Mesenchymal stem cell (in vitro differentiated cells and primary cell): ENCODE results near the gene VMAC.

Source experiments
- DNase-seq: peaks from one replicate; pipeline ENCODE4 v3.0.0-alpha.2; 2013
- H2AFZ ChIP-seq: one replicate; pipeline ENCODE4 v1.6.1; 2013; ENCODE audit warnings: low read depth, mild to moderate bottlenecking, control low read depth, inconsistent platforms, low read length, moderate library complexity
- H2AK5ac ChIP-seq: 2 replicates; pipeline ENCODE4 v1.6.1; 2013; ENCODE audit warnings: low read length, moderate library complexity, mild to moderate bottlenecking, inconsistent platforms; ENCODE audit not compliant: severe bottlenecking
- H2BK120ac ChIP-seq: one replicate; pipeline ENCODE4 v1.6.1; 2013; ENCODE audit warnings: low read depth, mild to moderate bottlenecking, inconsistent platforms, low read length, moderate library complexity
- H2BK12ac ChIP-seq, 2 experiments: one replicate each; pipeline ENCODE4 v1.6.1; 2013; ENCODE audit warnings: inconsistent platforms in 2 of 2, low read length in 2 of 2, mild to moderate bottlenecking in 2 of 2, moderate library complexity in 2 of 2, control low read depth in 1 of 2
- H2BK15ac ChIP-seq: one replicate; pipeline ENCODE4 v1.6.1; 2013; ENCODE audit warnings: mild to moderate bottlenecking, low read depth, inconsistent platforms; ENCODE audit not compliant: poor library complexity, severe bottlenecking
- H2BK5ac ChIP-seq: 2 replicates; pipeline ENCODE4 v1.6.1; 2013; ENCODE audit warnings: low read depth, mild to moderate bottlenecking, low read length, control low read depth, inconsistent platforms; ENCODE audit not compliant: poor library complexity, severe bottlenecking
- H3K14ac ChIP-seq, 2 experiments: one replicate each; pipeline ENCODE4 v1.6.1; 2013; ENCODE audit warnings: inconsistent platforms in 2 of 2, low read length in 2 of 2, control low read depth in 1 of 2, mild to moderate bottlenecking in 1 of 2, moderate library complexity in 1 of 2
- H3K18ac ChIP-seq, 2 experiments: one replicate each; pipeline ENCODE4 v1.6.1; 2013; ENCODE audit warnings: inconsistent platforms in 2 of 2, low read length in 2 of 2, control low read depth in 1 of 2, low read depth in 1 of 2, mild to moderate bottlenecking in 1 of 2
- H3K23ac ChIP-seq, 2 experiments: one replicate each; pipeline ENCODE4 v1.6.1; 2013; ENCODE audit warnings: inconsistent platforms in 2 of 2, low read length in 2 of 2, mild to moderate bottlenecking in 2 of 2, moderate library complexity in 2 of 2, control low read depth in 1 of 2
- H3K27ac ChIP-seq: 2 replicates; pipeline ENCODE4 v1.5.1; 2013; ENCODE audit warnings: mild to moderate bottlenecking, moderate library complexity, low read length, control low read depth, inconsistent platforms; ENCODE audit not compliant: poor library complexity, severe bottlenecking
- H3K27me3 ChIP-seq, 2 experiments: 2 replicates each; pipeline versions ENCODE4 v1.6.1 to v1.7.0; 2013; ENCODE audit warnings: low read length in 2 of 2, mild to moderate bottlenecking in 2 of 2, moderate library complexity in 2 of 2, control low read depth in 1 of 2, inconsistent platforms in 1 of 2; ENCODE audit not compliant: control insufficient read depth in 1 of 2, insufficient read depth in 1 of 2
- H3K36me3 ChIP-seq, 2 experiments: 2 replicates each; pipeline versions ENCODE4 v1.6.1 to v1.7.0; 2013; ENCODE audit warnings: low read length in 2 of 2, control low read depth in 1 of 2, inconsistent platforms in 1 of 2, low read depth in 1 of 2, mild to moderate bottlenecking in 1 of 2; ENCODE audit not compliant: insufficient read depth in 2 of 2, control insufficient read depth in 1 of 2
- H3K4ac ChIP-seq, 2 experiments: one replicate each; pipeline ENCODE4 v1.6.1; 2013; ENCODE audit warnings: inconsistent platforms in 2 of 2, low read length in 2 of 2, mild to moderate bottlenecking in 2 of 2, moderate library complexity in 2 of 2, control low read depth in 1 of 2, low read depth in 1 of 2
- H3K4me1 ChIP-seq: 2 replicates; pipeline ENCODE4 v1.6.1; 2013; ENCODE audit warnings: low read depth, low read length, control low read depth; ENCODE audit not compliant: control insufficient read depth, insufficient read depth
- H3K4me2 ChIP-seq: 2 replicates; pipeline ENCODE4 v1.6.1; 2013; ENCODE audit warnings: low read length, mild to moderate bottlenecking, inconsistent platforms; ENCODE audit not compliant: poor library complexity, severe bottlenecking
- H3K4me3 ChIP-seq, 2 experiments: 2 replicates each; pipeline versions ENCODE4 v1.5.1 to v1.7.0; 2013; ENCODE audit warnings: low read length in 2 of 2, mild to moderate bottlenecking in 2 of 2, control low read depth in 1 of 2, low read depth in 1 of 2; ENCODE audit not compliant: insufficient read depth in 1 of 2
- H3K79me1 ChIP-seq: replicated peaks from 2 replicates; pipeline ENCODE4 v1.6.1; 2013; ENCODE audit warnings: mild to moderate bottlenecking, control low read depth, low read length, inconsistent platforms; ENCODE audit not compliant: poor library complexity, severe bottlenecking
- H3K9ac ChIP-seq: 2 replicates; pipeline ENCODE4 v1.7.0; 2013; ENCODE audit warnings: mild to moderate bottlenecking, low read length, moderate library complexity
- H3K9me3 ChIP-seq: 2 replicates; pipeline ENCODE4 v1.7.0; 2013; ENCODE audit warnings: mild to moderate bottlenecking, low read length; ENCODE audit not compliant: control insufficient read depth
- H4K8ac ChIP-seq: one replicate; pipeline ENCODE4 v1.6.1; 2013; ENCODE audit warnings: inconsistent platforms, mild to moderate bottlenecking, low read length, moderate library complexity
- H4K91ac ChIP-seq: one replicate; pipeline ENCODE4 v1.6.1; 2013; ENCODE audit warnings: mild to moderate bottlenecking, low read length, inconsistent platforms
- WGBS: methylation state at CpG from one replicate; pipeline ENCODE4 v1.1.7; 2013; ENCODE audit warnings: mixed read lengths; 5-methylcytosine and 5-hydroxymethylcytosine counted together

The VMAC gene

DNA sequence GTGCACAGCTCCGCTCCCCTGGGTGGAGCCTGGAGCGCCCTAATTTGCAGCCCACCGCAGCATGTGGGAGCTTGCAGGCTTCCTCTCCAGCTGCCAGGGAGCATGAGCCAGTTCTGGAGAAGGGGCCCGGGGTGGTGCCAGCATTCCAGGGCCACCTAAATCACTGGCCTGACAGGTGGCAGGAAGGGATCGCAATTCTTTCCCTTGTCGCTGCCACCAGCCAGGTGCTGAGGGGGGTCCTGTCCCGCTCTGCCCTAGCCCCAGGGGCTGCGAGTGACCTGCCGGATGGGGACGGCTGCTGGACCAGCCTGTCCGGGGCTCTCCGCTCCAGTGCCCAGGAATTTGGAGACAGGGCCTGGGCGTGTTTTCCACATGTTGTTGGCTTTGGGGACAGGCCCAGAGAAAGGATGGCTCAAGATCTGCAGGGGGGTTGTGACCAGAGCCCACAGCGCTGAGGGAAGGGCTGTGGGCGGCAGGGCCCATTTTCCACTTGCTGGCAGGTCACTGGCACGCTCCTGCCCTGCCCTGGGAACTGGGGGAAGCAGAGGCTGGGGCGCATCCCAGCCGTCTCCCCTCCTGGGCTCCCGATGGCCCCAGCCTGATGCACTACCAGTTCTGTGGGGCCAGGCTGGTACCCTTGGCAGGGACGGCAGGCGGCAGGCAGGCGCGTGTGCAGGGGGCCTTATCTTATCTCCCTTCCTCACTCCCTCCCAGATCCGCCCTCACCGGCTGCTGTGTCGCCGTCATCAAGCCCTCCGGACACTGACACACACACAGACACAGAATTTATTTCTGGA lies 10.6 kb upstream of the VMAC start:
- Histone ChIP-seq H2AFZ (no peak overlapping the region), H3K23ac (no peak overlapping the region), H3K36me3 (peaks cover 24 to 44% of the 10 kb centered on the region in 2 experiments), H3K27me3 (peaks cover 3 to 28% of the 10 kb centered on the region in 2 experiments), H3K79me1 (peaks cover 34% of the 10 kb centered on the region), H4K91ac (no peak overlapping the region), H3K18ac (no peak overlapping the region), H3K4me3 (no peak overlapping the region), H3K14ac (no peak overlapping the region), H2BK15ac (no peak overlapping the region), H3K27ac (no peak overlapping the region), H2BK5ac (no peak overlapping the region), H4K8ac (no peak overlapping the region), H2AK5ac (no peak overlapping the region), H3K9me3 (no peaks in the 10 kb centered on the region), H3K4me2 (no peak overlapping the region), H2BK12ac (no peak overlapping the region), H3K4me1 (peaks cover 44% of the 10 kb centered on the region), H2BK120ac (no peak overlapping the region), H3K4ac (no peak overlapping the region), H3K9ac (no peak overlapping the region)
- 84% methylated on average over 28 of the region's 28 CpGs for WGBS
- DNase-seq, result no peak

- Histone ChIP-seq H2BK12ac (no peak overlapping the region), H4K91ac (no peak overlapping the region), H4K8ac (no peak overlapping the region), H3K9ac (no peak overlapping the region), H2BK15ac (no peak overlapping the region), H3K4me2 (no peak overlapping the region), H3K36me3 (peaks cover 26 to 48% of the 10 kb centered on the region in 2 experiments), H3K4me1 (peaks cover 40% of the 10 kb centered on the region), H3K27ac (no peak overlapping the region), H2BK5ac (no peak overlapping the region), H3K18ac (no peak overlapping the region), H3K79me1 (peaks cover 36% of the 10 kb centered on the region), H3K9me3 (no peaks in the 10 kb centered on the region), H3K4me3 (no peak overlapping the region), H3K23ac (no peak overlapping the region), H3K14ac (no peak overlapping the region), H3K27me3 (peaks cover 0 to 21% of the 10 kb centered on the region in 2 experiments), H3K4ac (no peak overlapping the region), H2BK120ac (no peak overlapping the region), H2AFZ (no peak overlapping the region), H2AK5ac (no peak overlapping the region)
- DNase-seq, result no peak
- 94% methylated on average over 24 of the region's 28 CpGs for WGBS
Measured at GRCh38 chr19:5894704-5895349, 9.8 kb upstream of the VMAC start.

DNA sequence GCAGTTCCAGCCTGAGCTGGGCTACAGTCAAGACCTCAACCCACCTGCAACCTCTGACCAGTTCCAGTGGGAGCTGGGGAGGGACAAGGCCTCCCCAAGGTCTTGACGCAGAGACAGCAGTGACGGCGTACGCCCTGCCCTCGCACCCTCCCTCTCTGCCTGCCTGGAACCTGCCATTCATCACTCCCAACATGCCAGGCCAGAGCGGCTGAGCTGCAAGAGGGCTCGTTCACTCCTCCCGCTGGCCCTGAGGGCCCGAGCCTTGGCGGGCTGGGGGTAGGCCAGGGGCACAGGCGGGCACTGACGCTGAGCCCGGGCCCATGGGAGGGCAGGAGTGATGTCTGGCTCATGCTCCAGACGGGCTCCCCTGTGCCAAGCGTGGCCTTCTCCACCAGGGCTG lies 9.3 kb upstream of the VMAC start:
- H3K4me2 ChIP-seq, result no peak overlapping the region
- H3K9me3 ChIP-seq, result no peaks in the 10 kb centered on the region
- H3K79me1 ChIP-seq, result peaks cover 39% of the 10 kb centered on the region
- H2BK120ac ChIP-seq, result no peak overlapping the region
- H3K4me1 ChIP-seq, result peaks cover 37% of the 10 kb centered on the region
- no peak overlapping the region for H2AFZ ChIP-seq
- no peak overlapping the region for H2AK5ac ChIP-seq
- H2BK5ac ChIP-seq, result no peak overlapping the region
- no peak overlapping the region for H4K8ac ChIP-seq
- H3K9ac ChIP-seq, result no peak overlapping the region
- peaks cover 31 to 54% of the 10 kb centered on the region in 2 experiments for H3K36me3 ChIP-seq
- no peak overlapping the region for H4K91ac ChIP-seq
- H2BK15ac ChIP-seq, result no peak overlapping the region
- 84% methylated on average over 15 of the region's 15 CpGs for WGBS
- no peak overlapping the region for H3K4me3 ChIP-seq
- H3K14ac ChIP-seq, result no peak overlapping the region
- peak overlapping the region in 1 of 2 experiments; percentile 23 for H2BK12ac ChIP-seq
- H3K18ac ChIP-seq, result no peak overlapping the region
- H3K4ac ChIP-seq, result no peak overlapping the region
- DNase-seq, result no peak
- H3K27ac ChIP-seq, result no peak overlapping the region
- no peak overlapping the region for H3K23ac ChIP-seq
- peaks cover 0 to 17% of the 10 kb centered on the region in 2 experiments for H3K27me3 ChIP-seq

- Histone ChIP-seq H3K79me1 (peaks cover 40% of the 10 kb centered on the region), H3K4me3 (no peak overlapping the region), H2BK15ac (peak overlapping the region; percentile 6), H2AFZ (no peak overlapping the region), H3K27me3 (peaks cover 0 to 13% of the 10 kb centered on the region in 2 experiments), H2BK120ac (no peak overlapping the region), H2BK12ac (no peak overlapping the region), H3K14ac (no peak overlapping the region), H3K18ac (no peak overlapping the region), H3K9ac (no peak overlapping the region), H4K91ac (no peak overlapping the region), H3K23ac (no peak overlapping the region), H3K36me3 (peaks cover 33 to 56% of the 10 kb centered on the region in 2 experiments), H3K4ac (no peak overlapping the region), H3K4me2 (no peak overlapping the region), H2AK5ac (no peak overlapping the region), H3K4me1 (peaks cover 37% of the 10 kb centered on the region), H3K27ac (no peak overlapping the region), H3K9me3 (no peaks in the 10 kb centered on the region), H4K8ac (no peak overlapping the region), H2BK5ac (no peak overlapping the region)
- DNase-seq, result no peak
- WGBS, result 84% methylated on average over 8 of the region's 8 CpGs
Measured at GRCh38 chr19:5895890-5896289, 8.8 kb upstream of the VMAC start.
